Parathyroid adenoma (tissue), 2 donors: ENCODE results near the gene MYO18B.
"Not testable (repeated sequence)": the region's sequence is repeated elsewhere in the genome, so short reads cannot be mapped to it uniquely, and the experiment has no call there.

Experiments
- H2AFZ ChIP-seq: fragments of 300-600 bp; sonication (generic); one replicate; pipeline ENCODE4 v1.7.0; 2017; ENCODE audit warnings: antibody characterized with exemption, mild to moderate bottlenecking
- H3K27ac ChIP-seq: fragments of 300-600 bp; sonication (generic); one replicate; pipeline ENCODE4 v1.7.0; 2017
- H3K27me3 ChIP-seq: fragments of 300-600 bp; sonication (generic); one replicate; pipeline ENCODE4 v1.7.0; 2017; ENCODE audit warnings: low read length; ENCODE audit not compliant: control insufficient read depth, insufficient read depth
- H3K36me3 ChIP-seq: fragments of 300-600 bp; sonication (generic); one replicate; pipeline ENCODE4 v1.7.0; 2017; ENCODE audit warnings: low read length; ENCODE audit not compliant: control insufficient read depth, insufficient read depth
- H3K4me1 ChIP-seq: fragments of 300-600 bp; sonication (generic); one replicate; pipeline ENCODE4 v1.7.0; 2017; ENCODE audit warnings: control low read depth
- H3K4me2 ChIP-seq: fragments of 300-600 bp; sonication (generic); one replicate; pipeline ENCODE4 v1.7.0; 2017; ENCODE audit warnings: low read length
- H3K4me3 ChIP-seq: fragments of 300-600 bp; sonication (generic); one replicate; pipeline ENCODE4 v1.7.0; 2017; ENCODE audit warnings: low read depth, low read length
- H3K79me2 ChIP-seq: fragments of 300-600 bp; sonication (generic); one replicate; pipeline ENCODE4 v1.7.0; 2017; ENCODE audit warnings: control low read depth
- H3K9ac ChIP-seq: fragments of 300-600 bp; sonication (generic); one replicate; pipeline ENCODE4 v1.7.0; 2017; ENCODE audit warnings: mild to moderate bottlenecking
- H3K9me3 ChIP-seq: fragments of 300-600 bp; sonication (generic); one replicate; pipeline ENCODE4 v1.7.0; 2017; ENCODE audit warnings: low read length; ENCODE audit not compliant: control insufficient read depth
- CTCF ChIP-seq: fragments of 300-600 bp; sonication (generic); IDR thresholded peaks from one replicate; pipeline ENCODE4 v1.7.0; 2017; ENCODE audit warnings: antibody characterized with exemption, mild to moderate bottlenecking
- donor health status: primary hyperparathyroidism.

The MYO18B gene

GRCh38 chr22:25970374-25970911 is 228.5 kb downstream of the MYO18B start:
- H3K9ac ChIP-seq = no peak overlapping the region
- no peaks in the 10 kb centered on the region for H3K27me3 ChIP-seq
- H2AFZ ChIP-seq = no peak overlapping the region
- no peaks in the 10 kb centered on the region for H3K9me3 ChIP-seq
- no peaks in the 10 kb centered on the region for H3K36me3 ChIP-seq
- H3K4me2 ChIP-seq = no peak overlapping the region
- TF ChIP-seq CTCF = no peak
- H3K4me1 ChIP-seq = no peaks in the 10 kb centered on the region
- H3K27ac ChIP-seq = no peak overlapping the region
- no peaks in the 10 kb centered on the region for H3K79me2 ChIP-seq
- H3K4me3 ChIP-seq = no peak overlapping the region

GRCh38 chr22:25970999-25971811 is 229.2 kb downstream of the MYO18B start:
- Histone ChIP-seq H3K27ac (no peak overlapping the region), H3K79me2 (no peaks in the 10 kb centered on the region), H2AFZ (no peak overlapping the region), H3K4me3 (no peak overlapping the region), H3K9me3 (no peaks in the 10 kb centered on the region), H3K36me3 (no peaks in the 10 kb centered on the region), H3K27me3 (no peaks in the 10 kb centered on the region), H3K4me2 (no peak overlapping the region), H3K4me1 (no peaks in the 10 kb centered on the region), H3K9ac (no peak overlapping the region)
- no peak for TF ChIP-seq CTCF

- Histone ChIP-seq H3K4me2 (no peak overlapping the region), H2AFZ (no peak overlapping the region), H3K9ac (no peak overlapping the region), H3K9me3 (no peaks in the 10 kb centered on the region), H3K4me1 (no peaks in the 10 kb centered on the region), H3K36me3 (no peaks in the 10 kb centered on the region), H3K27me3 (no peaks in the 10 kb centered on the region), H3K79me2 (no peaks in the 10 kb centered on the region), H3K27ac (no peak overlapping the region), H3K4me3 (no peak overlapping the region)
- TF ChIP-seq CTCF = no peak
These were observed 230.4 kb downstream of the MYO18B start for GRCh38 chr22:25972397-25972796.

- no peak for TF ChIP-seq CTCF
These were observed 234.4 kb downstream of the MYO18B start for GRCh38 chr22:25976356-25976755.

GRCh38 chr22:25979968-25980367 is 238.0 kb downstream of the MYO18B start:
- H3K9me3 ChIP-seq = no peaks in the 10 kb centered on the region
- no peak overlapping the region for H3K4me3 ChIP-seq
- H3K4me1 ChIP-seq = no peaks in the 10 kb centered on the region
- H3K4me2 ChIP-seq = no peak overlapping the region
- H3K79me2 ChIP-seq = no peaks in the 10 kb centered on the region
- no peak for TF ChIP-seq CTCF
- H3K36me3 ChIP-seq = no peaks in the 10 kb centered on the region
- no peak overlapping the region for H2AFZ ChIP-seq
- H3K27ac ChIP-seq = no peak overlapping the region
- no peaks in the 10 kb centered on the region for H3K27me3 ChIP-seq
- no peak overlapping the region for H3K9ac ChIP-seq

More at GRCh38 chr22:25976356-25976755, 234.4 kb downstream of the MYO18B start:
- Histone ChIP-seq H3K4me2 (no peak overlapping the region), H3K27me3 (no peaks in the 10 kb centered on the region), H3K79me2 (no peaks in the 10 kb centered on the region), H3K36me3 (no peaks in the 10 kb centered on the region), H3K9ac (no peak overlapping the region), H3K4me1 (no peaks in the 10 kb centered on the region), H3K9me3 (no peaks in the 10 kb centered on the region), H2AFZ (no peak overlapping the region), H3K4me3 (no peak overlapping the region), H3K27ac (no peak overlapping the region)

GRCh38 chr22:25984911-25985310 is 242.9 kb downstream of the MYO18B start:
- H3K4me2 ChIP-seq, H3K9ac ChIP-seq, H3K79me2 ChIP-seq, H3K4me1 ChIP-seq, H3K27ac ChIP-seq, H3K27me3 ChIP-seq, H2AFZ ChIP-seq, H3K4me3 ChIP-seq, H3K9me3 ChIP-seq, H3K36me3 ChIP-seq: not testable (repeated sequence)
